CD4-positive, alpha-beta T cell treated with Interleukin-2 at 100 ng/mL for 4 hours (primary cell): ENCODE results near the gene TMC5.

Source experiments
- DNase-seq: peaks from one replicate; pipeline ENCODE4 v3.0.0-alpha.2; 2020; ENCODE audit warnings: low spot score

The TMC5 gene

GRCh38 chr16:19506965-19507364 is 89.3 kb downstream of the TMC5 start:
- no peak for DNase-seq

- DNase-seq: no peak
Measured at GRCh38 chr16:19507867-19508266, 90.2 kb downstream of the TMC5 start.

GRCh38 chr16:19512297-19512696 is 94.6 kb downstream of the TMC5 start:
- no peak for DNase-seq

- no peak for DNase-seq
Measured at GRCh38 chr16:19513377-19514053, 95.8 kb downstream of the TMC5 start.

- no peak for DNase-seq
Measured at GRCh38 chr16:19515757-19516156, 98.1 kb downstream of the TMC5 start.

DNA sequence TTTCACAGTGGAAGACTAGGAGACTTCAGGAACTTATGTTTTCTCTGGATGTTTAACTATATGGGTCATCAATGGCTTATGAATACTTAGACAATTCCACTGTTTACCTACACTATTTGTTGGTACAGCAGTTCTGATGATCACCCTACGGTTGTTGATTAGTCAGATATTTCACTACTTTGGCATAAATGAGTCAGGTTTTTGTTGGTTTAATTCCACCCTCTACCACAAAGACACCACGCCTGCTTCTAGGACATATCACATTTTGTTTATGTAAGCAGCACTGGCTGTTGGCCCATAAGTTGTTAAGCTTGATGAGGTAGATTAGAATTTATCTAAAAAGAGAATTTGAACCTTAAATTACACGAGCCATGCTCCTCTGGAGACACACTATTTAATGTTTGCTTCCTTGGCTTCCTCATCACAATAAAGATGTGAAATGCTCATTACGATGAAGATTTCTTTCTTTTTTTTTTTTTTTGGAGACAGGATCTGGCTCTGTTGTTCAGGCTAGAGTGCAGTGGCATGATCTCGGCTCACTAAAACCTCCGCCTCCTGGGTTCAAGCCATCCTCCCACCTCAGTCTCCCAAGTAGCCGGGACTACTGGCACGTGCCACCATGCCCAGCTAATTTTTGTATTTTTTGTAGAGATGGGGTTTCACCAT is 99.9 kb downstream of the TMC5 start:
- DNase-seq: peak; percentile 22

DNA sequence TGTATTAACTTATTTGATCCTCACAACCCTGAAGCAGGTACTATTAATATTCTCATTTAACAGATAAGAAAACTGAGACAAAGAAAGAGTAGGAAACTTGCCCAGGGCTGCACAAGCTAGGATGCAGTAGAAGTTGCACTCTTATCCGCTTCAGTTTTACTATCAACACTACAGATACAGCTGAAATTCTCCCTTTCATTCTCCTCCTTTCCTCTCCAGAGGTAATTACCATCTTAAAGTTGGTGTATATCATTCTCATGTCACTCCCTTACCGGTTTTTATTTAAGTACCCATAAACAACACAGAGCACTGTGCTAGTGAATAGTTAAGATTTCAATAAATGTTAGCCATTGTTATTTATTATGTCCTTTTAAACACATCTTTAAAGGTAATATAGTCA is 100.7 kb downstream of the TMC5 start:
- DNase-seq: no peak

- DNase-seq: no peak
Measured at GRCh38 chr16:19520861-19521331, 103.2 kb downstream of the TMC5 start.

- peak; percentile 93 for DNase-seq
Measured at GRCh38 chr16:19521471-19522396, 104.1 kb downstream of the TMC5 start, which contains the start of gene GDE1. Gene GDE1 (minus strand): TSS chr16:19522098. CDS start chr16:19521964, 134 bp downstream.

DNA sequence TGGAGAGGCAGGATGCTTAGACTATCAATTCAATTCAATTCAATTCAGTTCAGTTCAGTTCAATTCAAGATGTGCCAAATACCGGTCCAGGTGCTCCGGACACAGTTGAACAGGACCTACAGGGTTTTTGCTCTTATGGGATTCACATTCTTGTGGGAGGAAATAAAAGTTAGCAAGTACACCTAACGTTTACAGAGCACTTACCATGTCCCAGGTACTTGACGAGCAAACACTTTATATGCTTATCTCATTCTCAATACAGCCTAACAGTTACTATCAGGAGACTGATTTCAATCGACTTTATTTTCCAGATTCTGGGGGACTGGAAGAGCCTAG is 104.7 kb downstream of the TMC5 start:
- no peak for DNase-seq

DNA sequence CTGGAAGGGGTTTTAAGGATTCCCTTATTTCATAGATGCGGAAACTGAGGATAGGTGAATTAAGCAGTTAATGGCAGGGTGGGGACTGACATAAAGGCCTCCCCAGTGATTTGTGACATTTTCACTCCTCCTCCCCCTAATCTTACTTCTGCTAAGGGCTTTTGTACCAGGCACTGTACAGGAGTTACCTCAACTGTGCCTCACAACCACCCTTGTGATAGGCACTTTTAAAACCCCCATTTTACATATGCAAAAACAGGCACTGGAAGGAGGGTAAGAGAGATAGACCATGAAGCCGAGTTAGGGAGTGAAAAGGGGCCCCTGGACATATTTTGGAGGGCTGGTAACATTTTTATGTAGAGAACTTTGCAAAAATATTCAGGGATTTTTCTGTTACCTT is 105.1 kb downstream of the TMC5 start:
- DNase-seq: no peak

DNA sequence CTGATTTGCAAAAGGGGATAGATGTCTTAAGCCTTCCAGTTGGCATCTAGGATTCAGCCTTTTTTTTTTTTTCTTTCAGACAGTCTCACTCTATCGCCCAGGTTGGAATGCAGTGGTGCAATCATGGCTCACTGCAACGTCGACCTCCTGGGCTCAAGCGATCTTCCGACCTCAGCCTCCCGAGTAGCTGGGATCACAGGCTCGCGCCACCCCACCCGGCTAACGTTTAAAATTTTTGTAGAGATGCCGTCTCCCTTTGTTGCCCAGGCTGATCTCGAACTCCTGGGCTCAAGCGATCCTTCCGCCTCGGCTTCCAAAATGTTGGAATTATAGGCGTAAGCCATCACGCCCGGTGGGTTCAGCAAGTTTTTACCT is 105.5 kb downstream of the TMC5 start:
- DNase-seq: no peak

DNA sequence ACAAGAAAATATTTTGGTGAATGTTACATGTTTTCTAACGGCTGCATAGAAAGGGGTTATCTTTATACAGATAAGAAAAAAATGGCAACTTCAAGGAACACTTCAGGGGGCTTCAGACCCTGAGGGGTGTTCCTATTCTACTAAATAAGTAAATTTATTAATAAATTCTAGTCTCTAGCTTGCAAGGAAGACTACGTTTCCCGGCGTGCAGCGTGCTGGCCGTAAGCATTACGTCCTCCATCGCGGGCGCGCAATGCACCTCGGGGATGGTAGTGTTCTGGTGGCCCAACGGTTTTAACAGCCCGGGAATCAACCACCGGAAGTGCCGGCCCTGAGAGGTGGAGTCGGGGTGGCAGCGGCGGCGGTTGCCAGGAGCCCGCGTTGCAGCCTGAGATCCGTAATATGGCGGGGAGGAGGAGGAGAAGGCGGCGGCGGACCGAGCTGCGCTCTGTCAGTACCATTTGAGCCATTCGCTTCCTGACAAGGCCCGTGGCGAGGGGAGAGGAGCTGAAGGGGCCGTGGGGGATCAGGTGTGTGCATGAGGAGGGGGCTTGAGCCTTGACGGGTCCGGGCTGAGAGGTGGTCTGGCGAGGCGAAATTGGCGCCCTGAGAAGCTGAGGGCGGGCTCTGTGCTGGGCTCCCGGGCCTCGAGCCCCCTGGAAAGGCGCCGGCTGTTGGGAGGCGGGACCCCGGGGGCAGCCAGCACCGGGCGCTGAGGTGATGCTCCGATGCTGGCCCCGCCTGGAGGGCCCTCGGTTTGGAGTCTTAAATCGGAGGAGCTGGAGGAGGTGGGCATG is 106.1 kb downstream of the TMC5 start, which contains the start of gene CCP110:
CCP110 (plus strand) TSS at position 384 of the 797 bp plus-strand sequence. CDS start 3,940 bp downstream, outside the sequence.
- DNase-seq: peak; percentile 94

- no peak for DNase-seq
Measured at GRCh38 chr16:19524356-19524615, 106.6 kb downstream of the TMC5 start.

DNA sequence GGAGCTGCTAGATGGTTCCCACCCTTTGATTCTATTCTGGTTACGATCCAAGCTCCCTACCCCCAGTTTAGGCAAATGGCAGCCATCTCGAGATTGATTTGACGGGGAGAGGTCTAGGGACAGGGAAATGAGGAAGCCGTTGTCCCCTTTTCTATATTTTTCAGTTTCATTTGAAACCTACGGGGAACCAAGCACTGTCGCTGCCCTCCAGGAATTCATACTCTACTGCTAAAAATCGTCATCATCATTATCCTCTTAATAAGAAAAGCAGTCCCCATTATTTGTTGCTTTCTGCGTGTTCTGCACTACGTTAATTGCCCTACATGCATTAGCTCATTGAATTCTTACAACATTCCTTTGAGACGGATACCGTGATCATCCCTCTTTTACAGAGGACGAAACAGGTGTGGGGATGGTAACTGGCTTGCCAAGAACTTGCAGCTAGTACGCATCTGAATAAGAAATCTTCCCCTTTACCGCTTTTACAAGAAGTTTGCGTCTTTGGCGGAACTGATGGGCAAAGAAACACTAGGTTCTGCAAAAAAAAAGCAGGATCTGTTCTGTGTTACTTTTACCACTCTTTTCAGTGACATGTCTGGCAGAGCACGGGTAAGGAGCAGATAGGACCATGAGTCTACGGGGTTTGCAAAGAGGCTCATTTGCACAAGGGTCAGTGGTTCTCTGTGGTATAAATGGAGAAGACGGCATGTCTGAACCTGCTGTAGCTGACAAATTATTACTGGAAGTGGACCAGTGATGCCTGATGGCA is 107.1 kb downstream of the TMC5 start:
- no peak for DNase-seq

- no peak for DNase-seq
Measured at GRCh38 chr16:19525385-19525723, 107.7 kb downstream of the TMC5 start.

GRCh38 chr16:19527161-19527560 is 109.5 kb downstream of the TMC5 start:
- DNase-seq: no peak

GRCh38 chr16:19528666-19529065 is 111.0 kb downstream of the TMC5 start:
- DNase-seq: no peak

GRCh38 chr16:19532601-19533000 is 114.9 kb downstream of the TMC5 start:
- DNase-seq: no peak

DNA sequence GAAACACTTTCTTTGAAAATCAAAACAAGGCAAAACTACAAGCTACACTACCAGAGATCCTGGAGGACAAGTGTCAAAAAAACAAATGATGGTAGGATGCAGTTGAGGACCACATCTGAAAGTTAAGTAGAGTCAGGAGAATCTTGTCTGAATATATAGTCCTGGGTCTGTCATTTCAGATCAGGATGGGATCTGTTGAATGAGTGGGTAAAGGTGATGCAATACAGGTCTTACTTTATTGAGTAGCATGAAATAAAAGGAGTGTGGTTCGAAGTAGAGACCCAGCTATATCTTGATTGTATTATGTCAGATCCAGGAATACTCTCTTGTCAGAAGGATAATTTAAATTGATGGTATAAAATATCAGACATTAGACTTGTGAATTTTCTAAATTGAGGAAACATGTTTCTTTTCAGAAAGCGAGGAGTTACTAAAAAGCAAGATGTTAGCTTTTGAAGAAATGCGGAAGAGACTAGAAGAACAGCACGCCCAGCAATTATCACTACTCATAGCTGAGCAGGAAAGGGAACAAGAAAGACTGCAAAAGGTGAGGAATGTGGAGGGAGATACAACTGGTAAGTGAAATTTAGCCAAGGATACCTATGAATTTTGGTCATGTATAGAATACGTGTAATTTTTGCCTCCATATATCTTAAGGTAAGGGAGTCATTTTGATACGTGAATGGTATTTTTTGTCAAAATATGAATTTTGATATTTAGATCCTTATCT is 122.7 kb downstream of the TMC5 start:
- DNase-seq: no peak
